Erythroblast (primary cell): ENCODE data around the gene C5orf46.

Experiments used
- GATA1 ChIP-seq: IDR thresholded peaks from 2 replicates; pipeline ENCODE4 v1.6.1; 2011; ENCODE audit warnings: low read depth, mild to moderate bottlenecking, control low read depth, low read length, moderate library complexity
- POLR2A ChIP-seq: IDR thresholded peaks from 2 replicates; pipeline ENCODE4 v1.6.1; 2011; ENCODE audit warnings: mild to moderate bottlenecking, low read length

DNA sequence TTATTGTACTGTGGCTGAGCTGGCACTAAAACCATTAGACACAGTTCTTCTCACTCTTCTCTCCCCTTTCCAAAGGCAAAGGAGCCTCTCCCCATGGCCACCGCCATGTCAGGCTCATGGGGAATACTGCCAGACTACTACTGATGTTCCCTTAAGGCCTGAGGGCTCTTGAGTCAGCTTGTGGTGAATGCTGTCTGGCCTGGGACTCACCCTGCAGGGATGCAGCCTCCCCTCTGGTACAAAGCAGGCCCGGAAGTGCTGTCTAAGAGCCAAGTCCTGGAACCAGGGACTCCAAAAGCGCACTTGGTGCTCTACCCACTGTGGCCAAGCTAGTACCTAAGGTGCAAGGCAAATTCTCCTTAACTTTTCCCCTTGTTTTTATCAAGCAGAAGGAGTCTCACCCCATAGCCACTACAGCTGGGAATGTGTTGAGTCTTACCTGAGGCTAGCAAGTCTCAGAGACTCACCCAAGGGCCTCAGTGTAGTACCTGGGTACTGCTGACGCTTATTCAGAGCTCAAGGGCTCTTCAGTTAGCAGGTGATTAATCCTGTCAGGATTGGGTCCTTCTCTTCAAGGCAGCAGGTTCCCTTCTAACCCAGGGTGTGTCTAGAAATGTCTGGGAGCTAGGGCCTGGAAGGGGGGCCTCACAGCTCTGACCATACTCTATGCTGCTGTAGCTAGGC, 33.2 kb upstream of the C5orf46 start:
- TF ChIP-seq POLR2A (no peak), GATA1 (no peak)
